SK-N-SH treated with all-trans-retinoic acid at 6 μM for 48 hours (cell line): ENCODE results near the gene CELF4.

Experiments
- ARNTL ChIP-seq: fragments of 450-650 bp; formaldehyde crosslinking; IDR thresholded peaks from 2 replicates; pipeline ENCODE4 v1.5.0; 2020; ENCODE audit warnings: low read depth, mild to moderate bottlenecking, moderate library complexity, borderline replicate concordance
- CSDC2 ChIP-seq: fragments of 250-450 bp; sonication (Bioruptor Pico); IDR thresholded peaks from 2 replicates; pipeline ENCODE4 v1.5.0; 2020; ENCODE audit warnings: mild to moderate bottlenecking, moderate library complexity
- GLIS3 ChIP-seq: fragments of 250-450 bp; sonication (Bioruptor Pico); IDR thresholded peaks from 2 replicates; pipeline ENCODE4 v1.5.0; 2020; ENCODE audit warnings: mild to moderate bottlenecking, moderate library complexity
- SNAI2 ChIP-seq: fragments of 250-450 bp; sonication (Bioruptor Pico); IDR thresholded peaks from 2 replicates; pipeline ENCODE4 v1.5.0; 2020; ENCODE audit warnings: mild to moderate bottlenecking, moderate library complexity
- ZFP3 ChIP-seq: fragments of 250-450 bp; sonication (Bioruptor Pico); IDR thresholded peaks from 2 replicates; pipeline ENCODE4 v1.5.0; 2020; ENCODE audit warnings: mild to moderate bottlenecking, moderate library complexity
- ZFP30 ChIP-seq: fragments of 450-650 bp; formaldehyde crosslinking; IDR thresholded peaks from 2 replicates; pipeline ENCODE4 v1.5.0; 2022; ENCODE audit warnings: mild to moderate bottlenecking, moderate library complexity
- TF ChIP-seq, protein P1 (sequence below): fragments of 250-450 bp; sonication (Bioruptor Pico); IDR thresholded peaks from 2 replicates; pipeline ENCODE4 v1.8.0; 2020; ENCODE audit warnings: mild to moderate bottlenecking, moderate library complexity, borderline replicate concordance

DNA sequence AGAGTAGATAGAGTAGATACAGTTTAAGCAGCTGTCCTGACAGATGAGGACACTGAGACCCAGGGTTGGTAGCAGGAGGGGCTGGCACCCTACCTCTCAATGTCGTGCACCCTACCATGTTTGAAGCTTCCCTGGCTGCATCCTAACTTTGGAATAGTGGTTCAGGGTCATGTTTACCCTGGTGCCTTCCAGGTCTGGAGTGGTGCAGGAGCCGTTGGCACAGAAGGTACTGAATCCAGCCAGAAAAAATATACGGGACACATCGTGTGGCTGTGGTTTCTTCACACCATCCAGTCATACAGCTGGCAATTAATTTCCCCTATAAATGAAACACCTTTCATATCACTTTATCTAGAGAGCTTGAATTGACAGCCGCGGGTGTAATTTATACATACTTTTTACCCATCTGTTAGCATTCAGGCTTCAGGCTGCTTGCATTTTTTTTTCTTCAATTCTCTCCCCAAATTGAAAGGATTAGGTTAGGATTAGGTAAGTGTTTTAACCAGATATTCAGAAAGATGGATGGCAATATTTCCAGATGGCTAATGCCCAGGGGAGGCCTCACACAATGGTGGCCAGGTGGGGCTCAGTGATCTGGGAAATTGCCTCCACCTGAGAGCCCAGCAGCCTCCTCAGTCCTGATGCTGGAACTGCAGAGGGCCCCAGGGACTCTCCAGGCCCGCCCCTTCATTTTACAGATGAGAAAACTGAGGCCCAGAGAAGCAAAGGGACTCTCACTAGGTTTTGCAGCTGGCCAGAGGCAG lies 127.0 kb downstream of the CELF4 start:
- no peak for TF ChIP-seq ARNTL
- TF ChIP-seq, protein P1, sequence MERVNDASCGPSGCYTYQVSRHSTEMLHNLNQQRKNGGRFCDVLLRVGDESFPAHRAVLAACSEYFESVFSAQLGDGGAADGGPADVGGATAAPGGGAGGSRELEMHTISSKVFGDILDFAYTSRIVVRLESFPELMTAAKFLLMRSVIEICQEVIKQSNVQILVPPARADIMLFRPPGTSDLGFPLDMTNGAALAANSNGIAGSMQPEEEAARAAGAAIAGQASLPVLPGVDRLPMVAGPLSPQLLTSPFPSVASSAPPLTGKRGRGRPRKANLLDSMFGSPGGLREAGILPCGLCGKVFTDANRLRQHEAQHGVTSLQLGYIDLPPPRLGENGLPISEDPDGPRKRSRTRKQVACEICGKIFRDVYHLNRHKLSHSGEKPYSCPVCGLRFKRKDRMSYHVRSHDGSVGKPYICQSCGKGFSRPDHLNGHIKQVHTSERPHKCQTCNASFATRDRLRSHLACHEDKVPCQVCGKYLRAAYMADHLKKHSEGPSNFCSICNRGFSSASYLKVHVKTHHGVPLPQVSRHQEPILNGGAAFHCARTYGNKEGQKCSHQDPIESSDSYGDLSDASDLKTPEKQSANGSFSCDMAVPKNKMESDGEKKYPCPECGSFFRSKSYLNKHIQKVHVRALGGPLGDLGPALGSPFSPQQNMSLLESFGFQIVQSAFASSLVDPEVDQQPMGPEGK (CRISPR knock-in tag): no peak
- no peak for TF ChIP-seq GLIS3 (CRISPR knock-in tag)
- TF ChIP-seq ZFP3 (CRISPR knock-in tag): no peak
- no peak for TF ChIP-seq ZFP30 (CRISPR knock-in tag)
- TF ChIP-seq SNAI2 (CRISPR knock-in tag): no peak
- no peak for TF ChIP-seq CSDC2 (CRISPR knock-in tag)
